ENCODE results near the gene CHN2.

DNA sequence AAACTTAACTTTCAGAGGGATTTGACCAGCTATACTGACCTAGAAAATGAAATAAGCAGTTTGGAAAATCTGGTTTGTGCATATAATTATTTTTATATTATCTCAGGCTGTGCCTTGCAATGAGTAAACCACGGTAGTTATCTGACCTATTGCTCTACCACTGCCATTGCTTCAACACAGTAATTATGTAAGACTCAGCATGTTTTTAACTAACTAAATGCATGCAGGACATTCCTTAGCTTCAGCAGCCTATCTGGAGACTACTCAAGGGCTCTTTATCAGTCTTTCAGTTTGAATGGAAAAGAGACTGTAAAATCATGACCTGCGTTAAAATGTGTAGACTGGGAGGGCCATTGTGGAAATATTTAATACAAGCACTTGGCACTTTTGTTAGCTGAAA is 22.5 kb downstream of the CHN2 start:
- TF ChIP-seq, protein P1, sequence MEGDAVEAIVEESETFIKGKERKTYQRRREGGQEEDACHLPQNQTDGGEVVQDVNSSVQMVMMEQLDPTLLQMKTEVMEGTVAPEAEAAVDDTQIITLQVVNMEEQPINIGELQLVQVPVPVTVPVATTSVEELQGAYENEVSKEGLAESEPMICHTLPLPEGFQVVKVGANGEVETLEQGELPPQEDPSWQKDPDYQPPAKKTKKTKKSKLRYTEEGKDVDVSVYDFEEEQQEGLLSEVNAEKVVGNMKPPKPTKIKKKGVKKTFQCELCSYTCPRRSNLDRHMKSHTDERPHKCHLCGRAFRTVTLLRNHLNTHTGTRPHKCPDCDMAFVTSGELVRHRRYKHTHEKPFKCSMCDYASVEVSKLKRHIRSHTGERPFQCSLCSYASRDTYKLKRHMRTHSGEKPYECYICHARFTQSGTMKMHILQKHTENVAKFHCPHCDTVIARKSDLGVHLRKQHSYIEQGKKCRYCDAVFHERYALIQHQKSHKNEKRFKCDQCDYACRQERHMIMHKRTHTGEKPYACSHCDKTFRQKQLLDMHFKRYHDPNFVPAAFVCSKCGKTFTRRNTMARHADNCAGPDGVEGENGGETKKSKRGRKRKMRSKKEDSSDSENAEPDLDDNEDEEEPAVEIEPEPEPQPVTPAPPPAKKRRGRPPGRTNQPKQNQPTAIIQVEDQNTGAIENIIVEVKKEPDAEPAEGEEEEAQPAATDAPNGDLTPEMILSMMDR (IDR thresholded peaks at IDR 0.05; ENCODE audit: low read depth, low read length), result no peak
- TF ChIP-seq POLR2A (IDR thresholded peaks at IDR 0.05; ENCODE audit: extremely low read depth, insufficient read length), result no peak
- TF ChIP-seq, protein P2, sequence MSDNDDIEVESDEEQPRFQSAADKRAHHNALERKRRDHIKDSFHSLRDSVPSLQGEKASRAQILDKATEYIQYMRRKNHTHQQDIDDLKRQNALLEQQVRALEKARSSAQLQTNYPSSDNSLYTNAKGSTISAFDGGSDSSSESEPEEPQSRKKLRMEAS (IDR thresholded peaks at IDR 0.05; ENCODE audit: low read depth, low read length), result no peak
